CD4-positive, CD25-positive, alpha-beta regulatory T cell (primary cell): Measurements from ENCODE around the gene ARHGAP8. TPM values are rescaled to one million over a fixed set of nuclear protein-coding genes. Genes with fewer than 3 reads are reported as not detected.
"Not testable (repeated sequence)": the region's sequence is repeated elsewhere in the genome, so short reads cannot be mapped to it uniquely, and the experiment has no call there.

Experiments
- ATAC-seq, 2 donors: fragments of 150-1000 bp; cut with Tn5 transposase; one replicate each; pipeline ENCODE4 v1.10.0; 2021; ENCODE audit warnings: low read depth in 2 of 2, moderate number of reproducible peaks in 2 of 2, moderate library complexity in 1 of 2
- DNase-seq, 3 donors: peaks; one replicate each; pipeline versions ENCODE4 v3.0.0 to v3.0.0-alpha.2; 2012 to 2022; ENCODE audit warnings: mixed read lengths in 1 of 3
- H3K27ac ChIP-seq: one replicate; pipeline ENCODE4 v1.7.0; 2013; ENCODE audit warnings: mild to moderate bottlenecking, low read length; ENCODE audit not compliant: insufficient read depth, poor library complexity, severe bottlenecking
- H3K27me3 ChIP-seq: one replicate; pipeline ENCODE4 v1.7.0; 2013; ENCODE audit warnings: low read length; ENCODE audit not compliant: control insufficient read depth, insufficient read depth
- H3K36me3 ChIP-seq: one replicate; pipeline ENCODE4 v1.7.0; 2013; ENCODE audit warnings: mild to moderate bottlenecking, low read length, moderate library complexity; ENCODE audit not compliant: control insufficient read depth, insufficient read depth
- H3K4me1 ChIP-seq: 2 replicates; pipeline ENCODE4 v1.7.0; 2013; ENCODE audit warnings: mild to moderate bottlenecking, low read length; ENCODE audit not compliant: insufficient read depth, control insufficient read depth, poor library complexity, severe bottlenecking
- H3K4me3 ChIP-seq: one replicate; pipeline ENCODE4 v1.7.0; 2013; ENCODE audit warnings: low read depth, mild to moderate bottlenecking, low read length, moderate library complexity
- H3K9me3 ChIP-seq, 2 experiments: 1 replicate in 1 of 2; 2 replicates in 1 of 2; pipeline ENCODE4 v1.7.0; 2013; ENCODE audit warnings: low read length in 2 of 2, mild to moderate bottlenecking in 1 of 2, moderate library complexity in 1 of 2; ENCODE audit not compliant: control insufficient read depth in 2 of 2
- H3K27ac Mint-ChIP-seq, 3 donors: one replicate each; pipeline ENCODE4 v1.8.0; 2020 to 2022; ENCODE audit warnings: mild to moderate bottlenecking in 3 of 3, mixed read lengths in 3 of 3, moderate library complexity in 2 of 3
- H3K27me3 Mint-ChIP-seq: one replicate; pipeline ENCODE4 v1.8.0; 2022; ENCODE audit warnings: mild to moderate bottlenecking, mixed read lengths
- H3K36me3 Mint-ChIP-seq: one replicate; pipeline ENCODE4 v1.8.0; 2020; ENCODE audit warnings: mixed read lengths
- H3K4me1 Mint-ChIP-seq, 4 donors: one replicate each; pipeline ENCODE4 v1.8.0; 2020 to 2022; ENCODE audit warnings: mixed read lengths in 4 of 4, mild to moderate bottlenecking in 1 of 4
- H3K4me3 Mint-ChIP-seq, 4 donors: one replicate each; pipeline ENCODE4 v1.8.0; 2020 to 2022; ENCODE audit warnings: mild to moderate bottlenecking in 4 of 4, mixed read lengths in 4 of 4, moderate library complexity in 3 of 4
- H3K9me3 Mint-ChIP-seq, 7 donors: one replicate each; pipeline ENCODE4 v1.8.0; 2020 to 2022; ENCODE audit warnings: mixed read lengths in 7 of 7, mild to moderate bottlenecking in 3 of 7, moderate library complexity in 2 of 7
- polyA plus RNA-seq, 4 donors: library from polyadenylated mRNA; unstranded; fragments of 300-500 nt; fragmentation: Illumina TruSeq; gene quantifications; one replicate each; pipeline ENCODE4 v1.2.3, GENCODE V29; 2021
- total RNA-seq: library from RNA; stranded (reverse); gene quantifications from one replicate; pipeline ENCODE4 v1.2.3, GENCODE V29; 2022

The ARHGAP8 gene
- total and polyA plus RNA-seq, 5 donors from 2014 or later = 0.18 to 2.6 (median 0.51) TPM; not detected in 1

- ATAC-seq (no peak), DNase-seq (no peak)
- no peak overlapping the region for H3K27ac Mint-ChIP-seq
- Histone ChIP-seq H3K36me3 (no peaks in the 10 kb centered on the region), H3K9me3 (no peaks in the 10 kb centered on the region), H3K4me1 (no peaks in the 10 kb centered on the region), H3K4me3 (no peak overlapping the region), H3K27me3 (no peaks in the 10 kb centered on the region), H3K27ac (no peak overlapping the region)
- no peaks in the 10 kb centered on the region for H3K4me1 Mint-ChIP-seq
- H3K9me3 Mint-ChIP-seq = peaks cover 0 to 2% (median 0%) of the 10 kb centered on the region in 7 donors
- no peaks in the 10 kb centered on the region for H3K36me3 Mint-ChIP-seq
- H3K27me3 Mint-ChIP-seq = no peaks in the 10 kb centered on the region
- H3K4me3 Mint-ChIP-seq = no peak overlapping the region
Observed at GRCh38 chr22:44850946-44851345, 98.6 kb downstream of the ARHGAP8 start.

- not testable (repeated sequence) for H3K4me1 ChIP-seq, H3K4me1 Mint-ChIP-seq, H3K4me3 Mint-ChIP-seq, H3K36me3 ChIP-seq, DNase-seq, ATAC-seq, H3K27me3 Mint-ChIP-seq, H3K9me3 Mint-ChIP-seq, H3K27ac Mint-ChIP-seq, H3K36me3 Mint-ChIP-seq, H3K4me3 ChIP-seq, H3K27ac ChIP-seq, H3K27me3 ChIP-seq, H3K9me3 ChIP-seq
Observed at GRCh38 chr22:44854641-44855040, 102.3 kb downstream of the ARHGAP8 start.

- Mint-ChIP-seq H3K27ac (no peak overlapping the region), H3K9me3 (no peaks in the 10 kb centered on the region), H3K4me1 (no peaks in the 10 kb centered on the region), H3K27me3 (peaks cover 6% of the 10 kb centered on the region), H3K36me3 (no peaks in the 10 kb centered on the region), H3K4me3 (no peak overlapping the region)
- H3K4me3 ChIP-seq = no peak overlapping the region
- no peaks in the 10 kb centered on the region for H3K4me1 ChIP-seq
- DNase-seq (no peak), ATAC-seq (no peak)
- no peak overlapping the region for H3K27ac ChIP-seq
- H3K27me3 ChIP-seq = no peaks in the 10 kb centered on the region
- H3K36me3 ChIP-seq = no peaks in the 10 kb centered on the region
- no peaks in the 10 kb centered on the region for H3K9me3 ChIP-seq
Observed at GRCh38 chr22:44855855-44856254, 103.5 kb downstream of the ARHGAP8 start.

GRCh38 chr22:44858819-44859218 is 106.4 kb downstream of the ARHGAP8 start:
- not testable (repeated sequence) for H3K9me3 Mint-ChIP-seq, H3K27ac ChIP-seq, H3K9me3 ChIP-seq, H3K27me3 ChIP-seq, H3K4me1 ChIP-seq, H3K36me3 Mint-ChIP-seq, H3K27me3 Mint-ChIP-seq, ATAC-seq, H3K4me3 Mint-ChIP-seq, H3K27ac Mint-ChIP-seq, H3K4me3 ChIP-seq, DNase-seq, H3K36me3 ChIP-seq, H3K4me1 Mint-ChIP-seq

- H3K9me3 ChIP-seq = no peaks in the 10 kb centered on the region
- no peak overlapping the region for H3K27ac Mint-ChIP-seq
- H3K36me3 ChIP-seq = no peaks in the 10 kb centered on the region
- DNase-seq (no peak), ATAC-seq (no peak)
- no peaks in the 10 kb centered on the region for H3K4me1 ChIP-seq
- no peak overlapping the region for H3K4me3 Mint-ChIP-seq
- no peaks in the 10 kb centered on the region for H3K9me3 Mint-ChIP-seq
- no peaks in the 10 kb centered on the region for H3K27me3 ChIP-seq
- no peaks in the 10 kb centered on the region for H3K4me1 Mint-ChIP-seq
- H3K4me3 ChIP-seq = no peak overlapping the region
- H3K27ac ChIP-seq = no peak overlapping the region
- peaks cover 6% of the 10 kb centered on the region for H3K27me3 Mint-ChIP-seq
- no peaks in the 10 kb centered on the region for H3K36me3 Mint-ChIP-seq
Observed at GRCh38 chr22:44859641-44860040, 107.3 kb downstream of the ARHGAP8 start.

GRCh38 chr22:44860311-44860710 is 107.9 kb downstream of the ARHGAP8 start:
- peaks cover 6% of the 10 kb centered on the region for H3K27me3 Mint-ChIP-seq
- no peaks in the 10 kb centered on the region for H3K9me3 Mint-ChIP-seq
- H3K36me3 ChIP-seq = no peaks in the 10 kb centered on the region
- no peaks in the 10 kb centered on the region for H3K4me1 Mint-ChIP-seq
- no peaks in the 10 kb centered on the region for H3K9me3 ChIP-seq
- DNase-seq (no peak), ATAC-seq (no peak)
- H3K27ac ChIP-seq = no peak overlapping the region
- no peak overlapping the region for H3K27ac Mint-ChIP-seq
- no peak overlapping the region for H3K4me3 ChIP-seq
- no peak overlapping the region for H3K4me3 Mint-ChIP-seq
- no peaks in the 10 kb centered on the region for H3K27me3 ChIP-seq
- no peaks in the 10 kb centered on the region for H3K4me1 ChIP-seq
- no peaks in the 10 kb centered on the region for H3K36me3 Mint-ChIP-seq

GRCh38 chr22:44861245-44861644 is 108.9 kb downstream of the ARHGAP8 start:
- no peaks in the 10 kb centered on the region for H3K4me1 ChIP-seq
- Mint-ChIP-seq H3K27me3 (peaks cover 6% of the 10 kb centered on the region), H3K4me1 (no peaks in the 10 kb centered on the region), H3K9me3 (no peaks in the 10 kb centered on the region), H3K27ac (no peak overlapping the region), H3K36me3 (no peaks in the 10 kb centered on the region), H3K4me3 (no peak overlapping the region)
- no peak for DNase-seq
- no peak overlapping the region for H3K27ac ChIP-seq
- no peaks in the 10 kb centered on the region for H3K36me3 ChIP-seq
- H3K27me3 ChIP-seq = no peaks in the 10 kb centered on the region
- no peak for ATAC-seq
- H3K4me3 ChIP-seq = no peak overlapping the region
- H3K9me3 ChIP-seq = no peaks in the 10 kb centered on the region

GRCh38 chr22:44862281-44862680 is 109.9 kb downstream of the ARHGAP8 start:
- H3K27ac Mint-ChIP-seq = no peak overlapping the region
- H3K4me3 ChIP-seq = no peak overlapping the region
- DNase-seq (no peak), ATAC-seq (no peak)
- no peaks in the 10 kb centered on the region for H3K4me1 ChIP-seq
- H3K9me3 ChIP-seq = no peaks in the 10 kb centered on the region
- H3K36me3 Mint-ChIP-seq = no peaks in the 10 kb centered on the region
- no peak overlapping the region for H3K4me3 Mint-ChIP-seq
- H3K27me3 Mint-ChIP-seq = peaks cover 6% of the 10 kb centered on the region
- H3K27me3 ChIP-seq = no peaks in the 10 kb centered on the region
- no peaks in the 10 kb centered on the region for H3K9me3 Mint-ChIP-seq
- H3K4me1 Mint-ChIP-seq = no peaks in the 10 kb centered on the region
- H3K36me3 ChIP-seq = no peaks in the 10 kb centered on the region
- no peak overlapping the region for H3K27ac ChIP-seq
